Activated T-cell treated with anti-CD3 and anti-CD28 coated beads for 48 hours (primary cell): Measurements from ENCODE around the gene TSPAN33.

Experiments
- DNase-seq: peaks from one replicate; pipeline ENCODE4 v3.0.0-alpha.2; 2020; ENCODE audit warnings: low read depth

The TSPAN33 gene

DNA sequence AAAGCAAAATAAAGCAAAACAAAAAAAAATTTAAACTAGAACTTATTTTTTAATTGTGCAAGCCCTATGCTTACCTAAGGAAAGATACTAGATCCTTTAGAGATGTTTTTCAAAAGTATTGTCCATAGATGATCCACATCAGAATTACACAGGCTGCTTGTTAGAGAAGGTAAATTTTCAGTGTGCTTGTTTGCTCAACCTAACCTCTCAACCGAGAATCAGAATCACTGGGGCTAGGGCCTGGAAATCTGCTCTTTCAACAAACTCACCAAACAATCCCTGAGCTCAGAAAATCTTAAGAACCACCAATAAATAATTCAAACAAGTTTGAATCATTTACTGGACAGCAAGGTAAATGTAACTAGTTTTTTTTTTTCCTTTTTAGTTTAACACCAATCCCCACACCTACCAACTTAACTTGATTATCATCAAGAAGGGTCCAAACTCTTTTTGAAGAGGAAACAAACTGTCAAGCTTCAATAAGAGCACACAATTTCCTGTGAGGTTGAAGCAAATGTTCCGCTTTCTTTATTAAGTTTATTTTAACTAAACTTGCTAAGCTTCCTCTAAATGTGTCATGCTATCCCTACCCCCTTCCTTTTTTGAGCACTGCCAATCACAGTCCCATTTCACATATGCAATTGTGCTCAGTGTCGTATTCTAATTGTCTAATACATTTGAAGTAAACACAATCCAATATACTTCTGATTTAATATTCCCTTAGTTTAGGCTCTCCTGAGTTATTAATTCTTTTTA is 7.4 kb upstream of the TSPAN33 start:
- no peak for DNase-seq

- DNase-seq = no peak
Measured at GRCh38 chr7:129143724-129144094, 798 bp upstream of the TSPAN33 start.

- DNase-seq = no peak
Measured at GRCh38 chr7:129144834-129145668, 544 bp downstream of the TSPAN33 start.

DNA sequence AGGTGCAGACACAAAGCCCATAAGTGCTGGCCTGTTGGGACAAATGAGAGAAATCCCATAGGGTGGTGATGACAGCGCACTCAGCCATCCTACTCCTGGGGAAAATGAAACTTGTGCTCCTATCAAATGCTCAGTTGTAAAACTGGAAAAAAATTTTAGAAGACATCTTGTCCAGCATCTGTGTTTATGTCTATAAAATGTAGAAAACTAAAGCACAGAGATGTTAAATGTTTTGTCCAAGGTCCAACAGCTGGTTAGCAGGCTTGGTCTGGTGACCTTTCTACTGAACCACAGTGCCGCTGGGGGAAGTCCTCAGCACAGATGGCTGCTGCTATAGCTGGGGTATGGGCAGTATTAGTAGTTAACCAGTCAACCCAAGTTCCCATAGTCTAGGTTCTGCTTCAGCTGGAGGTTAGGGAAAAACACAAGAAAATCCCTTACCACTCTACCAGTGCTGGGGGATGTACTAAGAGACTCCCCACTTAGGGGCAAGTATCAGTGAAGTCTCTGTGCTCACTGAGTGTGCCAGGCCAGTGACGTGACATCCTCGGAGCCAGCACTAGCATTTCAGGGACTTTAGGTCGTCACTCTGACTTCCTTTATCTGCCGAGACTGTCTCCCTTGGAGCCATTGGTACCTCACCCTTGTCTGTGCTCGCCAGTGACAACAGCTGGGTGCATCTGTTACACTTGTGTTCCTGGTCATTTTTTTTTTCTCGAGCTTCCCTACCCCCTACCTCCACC is 1.9 kb downstream of the TSPAN33 start:
- no peak for DNase-seq

DNA sequence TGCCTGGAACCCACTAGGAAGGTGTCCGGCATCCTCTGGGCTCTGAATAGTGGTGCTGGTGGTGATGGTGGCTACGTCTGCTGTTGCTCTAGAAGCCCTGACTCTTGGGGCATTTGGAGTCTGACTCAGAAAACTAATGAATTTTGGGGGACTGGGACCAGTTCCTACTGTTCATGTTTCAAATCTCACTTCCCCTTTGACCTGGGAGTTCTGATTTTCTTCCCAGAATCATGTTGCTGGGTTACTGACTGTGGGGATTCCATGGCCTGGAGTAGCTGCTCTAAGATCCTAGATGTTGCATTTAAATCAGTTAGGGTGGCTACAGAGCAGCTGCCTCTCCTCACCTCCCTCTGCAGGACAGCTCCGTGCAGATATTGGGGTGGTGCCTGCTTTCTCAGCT is 3.2 kb downstream of the TSPAN33 start:
- no peak for DNase-seq

- DNase-seq = no peak
Measured at GRCh38 chr7:129149511-129149910, 5.0 kb downstream of the TSPAN33 start.

GRCh38 chr7:129150199-129150996 is 5.9 kb downstream of the TSPAN33 start:
- DNase-seq = no peak

- DNase-seq = no peak
Measured at GRCh38 chr7:129157651-129158050, 13.1 kb downstream of the TSPAN33 start.

- no peak for DNase-seq
Measured at GRCh38 chr7:129159539-129159938, 15.0 kb downstream of the TSPAN33 start.

DNA sequence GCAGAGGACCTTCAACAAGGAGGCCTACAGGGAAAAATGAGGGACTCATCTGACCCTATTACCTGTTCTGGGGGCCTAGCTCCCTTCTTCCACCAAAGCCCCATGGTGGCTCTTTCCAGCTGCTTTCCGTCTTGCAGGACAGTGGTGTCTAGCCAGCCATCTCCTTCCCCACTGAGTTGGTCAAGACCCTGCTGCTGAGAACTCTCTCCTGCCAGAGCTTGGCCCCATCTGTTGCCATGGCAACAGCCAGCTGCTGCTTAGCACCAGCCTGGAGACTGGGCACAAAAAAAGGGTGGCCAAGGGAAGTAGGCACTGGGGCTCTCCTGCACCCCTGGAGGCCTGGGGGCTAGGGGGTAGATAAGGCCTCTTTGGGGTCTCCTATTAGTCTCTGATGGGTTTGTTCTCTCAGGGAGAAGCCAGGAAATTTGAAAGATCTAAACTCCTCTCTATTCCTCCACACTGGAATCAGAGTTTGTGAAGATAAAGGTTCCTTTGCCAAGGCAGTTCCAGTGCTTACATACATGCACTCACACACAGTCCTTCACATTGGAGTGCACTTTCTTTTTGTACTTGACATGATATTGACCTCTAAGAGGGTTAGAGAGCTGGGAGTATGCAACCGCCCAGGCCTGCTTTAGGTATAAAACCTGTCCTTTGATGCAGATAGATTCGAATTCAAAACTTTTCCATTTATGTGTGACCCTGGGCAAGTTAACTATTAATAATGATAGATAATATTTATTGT is 15.8 kb downstream of the TSPAN33 start:
- no peak for DNase-seq

GRCh38 chr7:129161524-129162225 is 17.2 kb downstream of the TSPAN33 start:
- DNase-seq = no peak

DNA sequence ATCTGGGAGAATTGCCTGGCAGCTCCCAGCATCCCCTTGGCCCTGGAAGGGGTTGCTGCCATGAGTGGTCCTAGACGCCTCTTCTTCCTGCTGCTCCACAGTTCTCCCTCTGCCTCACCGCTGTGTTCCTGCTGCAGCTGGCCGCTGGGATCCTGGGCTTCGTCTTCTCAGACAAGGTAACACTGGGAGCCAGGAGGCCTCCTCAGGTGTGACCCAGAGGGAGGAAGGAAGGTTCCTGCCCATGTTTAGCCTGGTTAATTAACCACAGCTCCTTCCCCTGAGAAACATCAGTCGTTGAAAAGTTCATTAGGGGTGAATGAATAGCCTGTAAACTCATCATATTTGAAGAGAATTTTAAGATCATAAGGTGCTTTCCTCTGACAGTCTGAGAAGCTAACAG is 18.2 kb downstream of the TSPAN33 start:
- DNase-seq = no peak

GRCh38 chr7:129163875-129164544 is 19.5 kb downstream of the TSPAN33 start:
- no peak for DNase-seq

GRCh38 chr7:129166745-129167144 is 22.2 kb downstream of the TSPAN33 start:
- DNase-seq = no peak

- no peak for DNase-seq
Measured at GRCh38 chr7:129167817-129168216, 23.3 kb downstream of the TSPAN33 start.

DNA sequence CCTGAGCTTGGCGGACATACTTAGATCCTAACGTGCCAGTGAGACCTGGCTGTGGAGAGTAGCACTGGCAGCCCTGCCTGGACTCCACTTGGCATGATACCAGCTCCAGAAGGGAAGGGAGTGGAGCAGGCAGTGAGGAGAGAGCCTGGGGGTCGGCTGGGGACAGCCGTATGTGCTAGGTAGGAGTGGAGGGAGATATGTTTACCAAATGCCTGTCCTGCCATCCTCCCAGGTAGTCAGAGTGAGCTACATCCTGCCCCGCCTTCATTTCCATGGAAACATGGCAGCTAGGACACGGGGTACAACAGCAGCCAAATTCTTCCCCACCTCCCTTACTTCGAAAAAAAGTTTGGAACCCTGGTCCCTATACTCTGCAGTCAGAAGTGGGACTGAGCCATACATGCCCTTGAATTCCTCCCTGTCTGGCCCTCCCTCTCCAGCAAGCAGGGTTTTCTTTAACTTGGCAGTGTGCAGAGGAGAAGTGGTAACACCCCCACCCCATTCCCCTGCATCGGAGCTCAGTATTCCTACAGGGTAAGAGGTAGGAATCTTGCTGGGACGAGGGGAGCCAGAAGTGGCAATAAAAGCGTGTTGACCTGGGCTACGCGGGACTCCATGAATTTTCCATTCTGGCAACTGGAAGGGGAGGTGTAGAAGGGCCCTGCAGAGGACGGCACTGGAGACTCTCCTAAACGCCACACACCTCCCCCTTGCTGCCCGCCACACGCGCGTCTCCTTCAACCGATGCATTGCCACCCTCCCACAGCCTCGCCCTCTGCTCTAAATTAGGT is 23.9 kb downstream of the TSPAN33 start:
- DNase-seq = no peak

DNA sequence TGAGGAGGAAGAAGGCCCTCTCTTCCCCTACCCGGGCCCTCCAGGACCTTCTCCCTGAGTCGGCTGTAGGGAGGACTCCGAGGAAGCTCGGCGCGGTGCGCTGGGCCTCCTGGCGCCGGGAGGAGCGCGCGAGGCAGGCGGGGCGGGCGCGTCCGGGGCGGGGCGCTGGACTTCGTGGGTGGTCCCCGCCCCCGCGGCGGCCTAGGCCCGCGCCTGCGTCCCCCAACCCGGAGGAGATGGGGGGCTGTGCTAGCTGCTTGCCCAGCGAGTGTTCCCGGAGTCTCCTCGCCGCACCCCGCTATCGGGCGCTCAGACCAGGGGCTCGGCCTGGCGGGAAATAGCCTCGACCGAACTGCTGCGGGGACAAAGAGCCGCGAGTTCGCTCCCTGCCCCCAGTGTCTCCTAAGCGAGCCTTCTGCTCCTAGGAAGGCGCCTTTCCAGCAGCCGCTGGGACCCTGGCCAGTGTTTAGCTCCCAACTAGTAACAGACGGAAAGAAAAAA is 24.7 kb downstream of the TSPAN33 start:
- peak; percentile 39 for DNase-seq

- DNase-seq = no peak
Measured at GRCh38 chr7:129169686-129170440, 25.4 kb downstream of the TSPAN33 start.
